ENCODE data around the gene HSD11B1L.

The HSD11B1L gene

GRCh38 chr19:5676105-5676771, 4.6 kb upstream of the HSD11B1L start:
- no CpG with 5 or more reads among the region's 17 CpGs for WGBS (ENCODE audit: extremely low coverage, insufficient coverage, insufficient read length)
- Histone ChIP-seq H2AK5ac (ENCODE audit: low read length) (no peak overlapping the region), H4K8ac (ENCODE audit: low read depth, low read length) (no peak overlapping the region), H3K4me1 (ENCODE audit: control insufficient read depth in 1 of 2, insufficient read depth in 2 of 2, low read length in 2 of 2) (peaks cover 9% of the 10 kb centered on the region in 2 experiments), H3K14ac (ENCODE audit: low read length) (no peak overlapping the region), H3K18ac (ENCODE audit: low read length) (no peak overlapping the region), H4K12ac (ENCODE audit: low read depth, low read length) (no peak overlapping the region), H3K4me2 (ENCODE audit: low read length) (no peak overlapping the region), H3K27me3 (ENCODE audit: insufficient read depth, low read length) (no peaks in the 10 kb centered on the region), H3K79me1 (ENCODE audit: low read length) (peaks cover 12% of the 10 kb centered on the region), H3K4ac (ENCODE audit: low read depth, low read length) (no peak overlapping the region), H3K79me2 (ENCODE audit: control insufficient read depth, insufficient read depth, low read length, poor library complexity) (peaks cover 11% of the 10 kb centered on the region), H3K9ac (ENCODE audit: low read length) (no peak overlapping the region), H4K91ac (ENCODE audit: low read depth, low read length) (no peak overlapping the region), H2AFZ (ENCODE audit: insufficient read depth, low read length, poor library complexity) (no peak overlapping the region), H2BK12ac (ENCODE audit: low read length) (no peak overlapping the region), H3K27ac (ENCODE audit: low read depth, low read length) (no peak overlapping the region), H3K4me3 (ENCODE audit: low read depth, low read length) (no peak overlapping the region), H3K36me3 (ENCODE audit: control insufficient read depth in 1 of 2, insufficient read depth in 2 of 2, low read length in 2 of 2) (peaks cover 15 to 20% of the 10 kb centered on the region in 2 experiments), H2BK120ac (ENCODE audit: insufficient read depth, low read length, poor library complexity) (no peak overlapping the region), H2BK5ac (ENCODE audit: low read depth, low read length, poor library complexity) (no peak overlapping the region), H3K9me3 (ENCODE audit: insufficient read depth, low read depth, low read length) (no peaks in the 10 kb centered on the region), H3K23ac (ENCODE audit: low read length) (no peak overlapping the region)
- no peak for DNase-seq

DNA sequence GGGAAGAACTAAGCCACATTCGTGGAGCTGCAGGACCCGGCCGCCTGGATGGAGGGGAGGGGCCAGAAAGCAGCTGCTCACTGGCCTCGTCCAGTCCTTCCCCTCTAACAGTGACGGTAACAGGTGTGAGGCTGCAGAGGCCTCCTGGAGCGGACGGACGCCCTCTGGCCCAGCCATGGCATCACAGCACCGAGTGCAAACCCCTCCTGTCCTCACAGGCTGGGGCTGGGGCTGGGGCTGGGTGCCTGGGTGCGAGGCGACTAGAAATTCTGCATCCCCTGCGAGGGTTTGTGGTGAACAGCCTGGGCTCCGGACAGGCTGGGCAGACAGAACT, 4.1 kb upstream of the HSD11B1L start:
- Histone ChIP-seq H3K27ac (ENCODE audit: low read depth, low read length) (no peak overlapping the region), H2AFZ (ENCODE audit: insufficient read depth, low read length, poor library complexity) (no peak overlapping the region), H3K79me2 (ENCODE audit: control insufficient read depth, insufficient read depth, low read length, poor library complexity) (peaks cover 12% of the 10 kb centered on the region), H3K27me3 (ENCODE audit: insufficient read depth, low read length) (no peaks in the 10 kb centered on the region), H3K9me3 (ENCODE audit: insufficient read depth, low read depth, low read length) (no peaks in the 10 kb centered on the region), H3K23ac (ENCODE audit: low read length) (no peak overlapping the region), H3K9ac (ENCODE audit: low read length) (no peak overlapping the region), H3K79me1 (ENCODE audit: low read length) (peaks cover 12% of the 10 kb centered on the region), H3K4me3 (ENCODE audit: low read depth, low read length) (no peak overlapping the region), H3K4me1 (ENCODE audit: control insufficient read depth in 1 of 2, insufficient read depth in 2 of 2, low read length in 2 of 2) (peaks cover 11 to 13% of the 10 kb centered on the region in 2 experiments), H3K14ac (ENCODE audit: low read length) (no peak overlapping the region), H2BK12ac (ENCODE audit: low read length) (no peak overlapping the region), H3K18ac (ENCODE audit: low read length) (no peak overlapping the region), H4K91ac (ENCODE audit: low read depth, low read length) (no peak overlapping the region), H2BK120ac (ENCODE audit: insufficient read depth, low read length, poor library complexity) (no peak overlapping the region), H2BK5ac (ENCODE audit: low read depth, low read length, poor library complexity) (no peak overlapping the region), H2AK5ac (ENCODE audit: low read length) (no peak overlapping the region), H3K4ac (ENCODE audit: low read depth, low read length) (no peak overlapping the region), H3K36me3 (ENCODE audit: control insufficient read depth in 1 of 2, insufficient read depth in 2 of 2, low read length in 2 of 2) (peaks cover 12 to 16% of the 10 kb centered on the region in 2 experiments), H4K12ac (ENCODE audit: low read depth, low read length) (no peak overlapping the region), H4K8ac (ENCODE audit: low read depth, low read length) (no peak overlapping the region), H3K4me2 (ENCODE audit: low read length) (no peak overlapping the region)
- WGBS (ENCODE audit: extremely low coverage, insufficient coverage, insufficient read length): no CpG with 5 or more reads among the region's 13 CpGs
- no peak for DNase-seq

DNA sequence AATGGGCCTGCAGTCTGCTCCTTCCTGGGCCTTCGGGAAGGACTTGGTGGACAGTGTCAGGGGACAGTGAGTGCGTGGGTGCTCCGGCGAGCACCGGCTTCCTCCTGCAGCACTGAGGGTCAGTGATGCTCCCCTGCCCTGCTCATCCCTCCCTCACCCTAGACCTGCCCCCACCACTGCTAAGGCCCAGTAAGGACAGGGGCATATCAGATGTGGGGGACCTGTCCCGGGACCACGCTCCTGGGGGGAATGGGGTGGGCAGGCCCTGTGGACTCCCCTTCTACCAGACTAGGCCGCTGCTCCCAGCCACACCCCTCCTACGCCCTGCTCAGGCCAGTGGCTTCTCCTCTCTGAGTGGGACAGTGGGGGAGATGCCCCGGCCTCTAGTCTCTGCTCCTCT, 3.7 kb upstream of the HSD11B1L start:
- Histone ChIP-seq H3K36me3 (ENCODE audit: control insufficient read depth in 1 of 2, insufficient read depth in 2 of 2, low read length in 2 of 2) (peaks cover 9 to 12% of the 10 kb centered on the region in 2 experiments), H2BK5ac (ENCODE audit: low read depth, low read length, poor library complexity) (no peak overlapping the region), H2AK5ac (ENCODE audit: low read length) (no peak overlapping the region), H3K79me2 (ENCODE audit: control insufficient read depth, insufficient read depth, low read length, poor library complexity) (peaks cover 12% of the 10 kb centered on the region), H3K23ac (ENCODE audit: low read length) (no peak overlapping the region), H3K4me2 (ENCODE audit: low read length) (no peak overlapping the region), H3K4me3 (ENCODE audit: low read depth, low read length) (no peak overlapping the region), H4K12ac (ENCODE audit: low read depth, low read length) (no peak overlapping the region), H3K9ac (ENCODE audit: low read length) (no peak overlapping the region), H4K8ac (ENCODE audit: low read depth, low read length) (no peak overlapping the region), H3K18ac (ENCODE audit: low read length) (no peak overlapping the region), H3K79me1 (ENCODE audit: low read length) (peaks cover 12% of the 10 kb centered on the region), H3K27ac (ENCODE audit: low read depth, low read length) (no peak overlapping the region), H3K27me3 (ENCODE audit: insufficient read depth, low read length) (no peaks in the 10 kb centered on the region), H3K14ac (ENCODE audit: low read length) (no peak overlapping the region), H3K4ac (ENCODE audit: low read depth, low read length) (no peak overlapping the region), H3K4me1 (ENCODE audit: control insufficient read depth in 1 of 2, insufficient read depth in 2 of 2, low read length in 2 of 2) (peaks cover 13 to 14% of the 10 kb centered on the region in 2 experiments), H4K91ac (ENCODE audit: low read depth, low read length) (no peak overlapping the region), H2BK12ac (ENCODE audit: low read length) (no peak overlapping the region), H2BK120ac (ENCODE audit: insufficient read depth, low read length, poor library complexity) (no peak overlapping the region), H3K9me3 (ENCODE audit: insufficient read depth, low read depth, low read length) (no peaks in the 10 kb centered on the region), H2AFZ (ENCODE audit: insufficient read depth, low read length, poor library complexity) (no peak overlapping the region)
- no peak for DNase-seq
- WGBS (ENCODE audit: extremely low coverage, insufficient coverage, insufficient read length): no CpG with 5 or more reads among the region's 10 CpGs

DNA sequence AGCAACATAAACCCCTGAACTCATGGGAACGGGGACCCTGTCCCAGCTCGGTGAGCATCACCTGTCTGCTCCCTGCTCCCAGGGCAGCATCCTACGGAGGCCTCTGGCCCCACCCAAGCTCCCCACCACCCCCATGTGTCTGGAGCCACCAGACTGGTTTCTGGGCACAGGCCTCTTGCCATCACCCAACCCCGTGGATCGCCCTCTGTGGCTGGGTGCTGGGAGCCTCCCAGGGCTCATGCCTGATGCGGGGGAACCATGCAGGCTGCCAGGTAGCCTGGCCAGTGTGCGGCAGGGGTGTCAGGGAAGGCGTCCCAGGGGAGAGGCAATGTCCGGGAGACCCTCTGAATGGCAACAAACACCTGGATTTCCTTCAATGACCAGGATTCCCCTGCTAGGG, 3.2 kb upstream of the HSD11B1L start:
- no peak overlapping the region for H2BK120ac ChIP-seq (ENCODE audit: insufficient read depth, low read length, poor library complexity)
- H3K4ac ChIP-seq (ENCODE audit: low read depth, low read length): no peak overlapping the region
- H4K8ac ChIP-seq (ENCODE audit: low read depth, low read length): no peak overlapping the region
- H3K14ac ChIP-seq (ENCODE audit: low read length): no peak overlapping the region
- H3K36me3 ChIP-seq (ENCODE audit: control insufficient read depth in 1 of 2, insufficient read depth in 2 of 2, low read length in 2 of 2): peaks cover 9 to 12% of the 10 kb centered on the region in 2 experiments
- H2BK12ac ChIP-seq (ENCODE audit: low read length): no peak overlapping the region
- no peak overlapping the region for H4K91ac ChIP-seq (ENCODE audit: low read depth, low read length)
- no peak overlapping the region for H3K18ac ChIP-seq (ENCODE audit: low read length)
- H3K4me1 ChIP-seq (ENCODE audit: control insufficient read depth in 1 of 2, insufficient read depth in 2 of 2, low read length in 2 of 2): peaks cover 13 to 15% of the 10 kb centered on the region in 2 experiments
- H3K4me2 ChIP-seq (ENCODE audit: low read length): no peak overlapping the region
- H2AK5ac ChIP-seq (ENCODE audit: low read length): no peak overlapping the region
- H3K23ac ChIP-seq (ENCODE audit: low read length): no peak overlapping the region
- H3K9me3 ChIP-seq (ENCODE audit: insufficient read depth, low read depth, low read length): no peaks in the 10 kb centered on the region
- H3K9ac ChIP-seq (ENCODE audit: low read length): no peak overlapping the region
- H3K27me3 ChIP-seq (ENCODE audit: insufficient read depth, low read length): no peaks in the 10 kb centered on the region
- peaks cover 12% of the 10 kb centered on the region for H3K79me2 ChIP-seq (ENCODE audit: control insufficient read depth, insufficient read depth, low read length, poor library complexity)
- H3K4me3 ChIP-seq (ENCODE audit: low read depth, low read length): no peak overlapping the region
- H4K12ac ChIP-seq (ENCODE audit: low read depth, low read length): no peak overlapping the region
- H2BK5ac ChIP-seq (ENCODE audit: low read depth, low read length, poor library complexity): no peak overlapping the region
- peaks cover 12% of the 10 kb centered on the region for H3K79me1 ChIP-seq (ENCODE audit: low read length)
- no peak for DNase-seq
- no peak overlapping the region for H3K27ac ChIP-seq (ENCODE audit: low read depth, low read length)
- no peak overlapping the region for H2AFZ ChIP-seq (ENCODE audit: insufficient read depth, low read length, poor library complexity)
- WGBS (ENCODE audit: extremely low coverage, insufficient coverage, insufficient read length): no CpG with 5 or more reads among the region's 9 CpGs
